Lower lobe of right lung (tissue), 2 donors: ENCODE measurements around the gene XRN1. TPM values are rescaled to one million over a fixed set of nuclear protein-coding genes. Genes with fewer than 3 reads are reported as not detected.
"Not testable (repeated sequence)": the region's sequence is repeated elsewhere in the genome, so short reads cannot be mapped to it uniquely, and the experiment has no call there.

Experiments
- ATAC-seq, 2 donors: fragments of 200-7000 bp; cut with Tn5 transposase; one replicate each; pipeline ENCODE4 v1.9.1; 2020 to 2022; ENCODE audit warnings: mild to moderate bottlenecking in 2 of 2, moderate library complexity in 2 of 2
- DNase-seq: peaks from one replicate; pipeline ENCODE4 v3.0.0-alpha.2; 2020
- H3K27ac ChIP-seq: fragments of 200-600 bp; one replicate; pipeline ENCODE4 v1.8.0; 2022
- H3K27me3 ChIP-seq: fragments of 200-600 bp; one replicate; pipeline ENCODE4 v1.8.0; 2022; ENCODE audit warnings: low read depth
- H3K36me3 ChIP-seq: fragments of 200-600 bp; one replicate; pipeline ENCODE4 v1.8.0; 2022; ENCODE audit warnings: mild to moderate bottlenecking
- H3K4me1 ChIP-seq: fragments of 200-600 bp; one replicate; pipeline ENCODE4 v1.8.0; 2022
- H3K4me3 ChIP-seq: fragments of 200-600 bp; one replicate; pipeline ENCODE4 v1.8.0; 2022; ENCODE audit warnings: mild to moderate bottlenecking
- H3K9me3 ChIP-seq: fragments of 200-600 bp; one replicate; pipeline ENCODE4 v1.8.0; 2022
- CTCF ChIP-seq: fragments of 200-600 bp; IDR thresholded peaks from one replicate; pipeline ENCODE4 v1.8.0; 2022; ENCODE audit warnings: antibody characterized with exemption, mild to moderate bottlenecking
- intact Hi-C: fragments of 100-400 bp; cut with DNase I; formaldehyde crosslinking; loops from one replicate; pipeline ENCODE4 v1.11.0; 2022
- total RNA-seq: library from RNA; stranded (reverse); fragmentation: NEBNext Ultra II Directional; extraction: Animal tissue kit (Norgen Biotek cat#: 25700); gene quantifications from one replicate; pipeline ENCODE4 v1.2.1, GENCODE V29; 2021
- donor health status: DM: no; HTN: yes; CAD: no; lungs with severe emphysema.

The XRN1 gene
- total RNA-seq, 1 donor from 2014 or later, result 58.5 TPM

GRCh38 chr3:142318331-142318730 lies 129.5 kb downstream of the XRN1 start:
- no peak for TF ChIP-seq CTCF
- no peak overlapping the region for H3K4me3 ChIP-seq
- DNase-seq, result no peak
- H3K27ac ChIP-seq, result no peak overlapping the region
- intact Hi-C loops, result no loop called here
- H3K36me3 ChIP-seq, result peaks cover 41% of the 10 kb centered on the region
- ATAC-seq, result no peak
- H3K9me3 ChIP-seq, result no peaks in the 10 kb centered on the region
- H3K27me3 ChIP-seq, result no peaks in the 10 kb centered on the region
- H3K4me1 ChIP-seq, result no peaks in the 10 kb centered on the region

- H3K27ac ChIP-seq, ATAC-seq, H3K4me1 ChIP-seq, intact Hi-C loops, DNase-seq, H3K4me3 ChIP-seq, H3K9me3 ChIP-seq, H3K27me3 ChIP-seq: not testable (repeated sequence)
- H3K36me3 ChIP-seq, result peaks cover 65% of the 10 kb centered on the region
Observed at GRCh38 chr3:142315978-142316388, 131.9 kb downstream of the XRN1 start.

GRCh38 chr3:142315083-142315482 lies 132.8 kb downstream of the XRN1 start:
- no peak for ATAC-seq
- Histone ChIP-seq H3K4me3 (no peak overlapping the region), H3K27ac (no peak overlapping the region), H3K9me3 (no peaks in the 10 kb centered on the region), H3K27me3 (no peaks in the 10 kb centered on the region), H3K4me1 (no peaks in the 10 kb centered on the region), H3K36me3 (peaks cover 71% of the 10 kb centered on the region)
- no peak for DNase-seq
- TF ChIP-seq CTCF, result no peak
- intact Hi-C loops, result no loop called here

- DNase-seq (no peak), ATAC-seq (no peak)
- no peak overlapping the region for H3K4me3 ChIP-seq
- H3K9me3 ChIP-seq, result no peaks in the 10 kb centered on the region
- no peak overlapping the region for H3K27ac ChIP-seq
- peaks cover 56% of the 10 kb centered on the region for H3K36me3 ChIP-seq
- H3K4me1 ChIP-seq, result no peaks in the 10 kb centered on the region
- no peak for TF ChIP-seq CTCF
- no peaks in the 10 kb centered on the region for H3K27me3 ChIP-seq
- intact Hi-C loops, result no loop called here
Observed at GRCh38 chr3:142310439-142310838, 137.4 kb downstream of the XRN1 start.

- H3K4me3 ChIP-seq, H3K4me1 ChIP-seq, intact Hi-C loops, ATAC-seq, H3K27ac ChIP-seq, H3K27me3 ChIP-seq, DNase-seq: not testable (repeated sequence)
- Histone ChIP-seq H3K9me3 (peaks cover 17% of the 10 kb centered on the region), H3K36me3 (peaks cover 10% of the 10 kb centered on the region)
Observed at GRCh38 chr3:142302847-142303246, 145.0 kb downstream of the XRN1 start.

- no peak for TF ChIP-seq CTCF
- no peaks in the 10 kb centered on the region for H3K36me3 ChIP-seq
- no peak for DNase-seq
- H3K27ac ChIP-seq, result no peak overlapping the region
- no peak for ATAC-seq
- peaks cover 11% of the 10 kb centered on the region for H3K9me3 ChIP-seq
- intact Hi-C loops, result no loop called here
- no peaks in the 10 kb centered on the region for H3K4me1 ChIP-seq
- H3K4me3 ChIP-seq, result no peak overlapping the region
- no peaks in the 10 kb centered on the region for H3K27me3 ChIP-seq
Observed at GRCh38 chr3:142298626-142299025, 149.2 kb downstream of the XRN1 start.

- H3K36me3 ChIP-seq, result no peaks in the 10 kb centered on the region
- ATAC-seq, result no peak
- intact Hi-C loops, result no loop called here
- no peaks in the 10 kb centered on the region for H3K9me3 ChIP-seq
- no peak for DNase-seq
- H3K27ac ChIP-seq, result no peak overlapping the region
- no peaks in the 10 kb centered on the region for H3K4me1 ChIP-seq
- TF ChIP-seq CTCF, result no peak
- H3K27me3 ChIP-seq, result no peaks in the 10 kb centered on the region
- no peak overlapping the region for H3K4me3 ChIP-seq
Observed at GRCh38 chr3:142296507-142296906, 151.3 kb downstream of the XRN1 start.
